Measurements from ENCODE around the gene HIVEP2.

Gene HIVEP2

GRCh38 chr6:142702501-142703460, 242.2 kb downstream of the HIVEP2 start:
- no peak for DNase-seq (ENCODE audit: low read depth in 3 of 3)

Measured in stimulated activated CD4-positive, alpha-beta T cell treated with anti-CD3 and anti-CD28 coated beads, TNF-alpha, amount 100 ng/mL, for 24 hours (primary cell).